NCI-H524 treated with DMSO at 0.1 percent for 48 hours (cell line): Measurements from ENCODE around the gene RAB3GAP2.
A peak's percentile ranks its signal among the peaks of the same experiment; 100 is the strongest.
"Not testable (repeated sequence)": the region's sequence is repeated elsewhere in the genome, so short reads cannot be mapped to it uniquely, and the experiment has no call there.

Experiments
- DNase-seq: peaks from one replicate; lab custom pipeline; 2025; lab: John Stamatoyannopoulos, UW

RAB3GAP2 gene

GRCh38 chr1:220195701-220196100 lies 76.6 kb downstream of the RAB3GAP2 start:
- DNase-seq = no peak

GRCh38 chr1:220189750-220190347 lies 82.4 kb downstream of the RAB3GAP2 start:
- DNase-seq = peak; percentile 12

- DNase-seq = no peak
Observed at GRCh38 chr1:220188538-220188937, 83.7 kb downstream of the RAB3GAP2 start.

GRCh38 chr1:220186752-220187151 lies 85.5 kb downstream of the RAB3GAP2 start:
- no peak for DNase-seq

GRCh38 chr1:220184506-220184905 lies 87.7 kb downstream of the RAB3GAP2 start:
- DNase-seq = no peak

GRCh38 chr1:220182656-220183055 lies 89.6 kb downstream of the RAB3GAP2 start:
- DNase-seq = no peak

GRCh38 chr1:220182111-220182510 lies 90.1 kb downstream of the RAB3GAP2 start:
- no peak for DNase-seq

DNA sequence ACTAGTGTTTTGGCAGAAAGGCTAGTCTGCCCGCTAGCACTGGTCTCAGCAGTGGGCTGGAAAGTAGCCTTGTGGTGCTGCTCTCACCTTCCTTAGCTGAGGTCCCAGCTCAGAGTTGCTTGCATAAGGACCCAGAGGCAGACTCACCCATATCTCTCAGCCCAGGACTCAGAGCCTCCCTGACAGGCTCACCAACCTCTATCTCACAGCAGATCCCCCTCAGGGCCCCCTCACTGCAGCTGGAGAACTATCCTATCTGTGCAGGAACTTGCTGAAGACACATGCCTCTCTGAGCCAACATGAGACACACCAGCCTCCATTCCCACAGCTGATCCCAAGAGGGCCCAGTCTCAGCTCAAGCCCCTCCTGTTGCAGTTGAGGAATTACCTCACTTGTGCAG lies 95.7 kb downstream of the RAB3GAP2 start:
- no peak for DNase-seq

GRCh38 chr1:220170836-220171526 lies 101.3 kb downstream of the RAB3GAP2 start:
- no peak for DNase-seq

DNA sequence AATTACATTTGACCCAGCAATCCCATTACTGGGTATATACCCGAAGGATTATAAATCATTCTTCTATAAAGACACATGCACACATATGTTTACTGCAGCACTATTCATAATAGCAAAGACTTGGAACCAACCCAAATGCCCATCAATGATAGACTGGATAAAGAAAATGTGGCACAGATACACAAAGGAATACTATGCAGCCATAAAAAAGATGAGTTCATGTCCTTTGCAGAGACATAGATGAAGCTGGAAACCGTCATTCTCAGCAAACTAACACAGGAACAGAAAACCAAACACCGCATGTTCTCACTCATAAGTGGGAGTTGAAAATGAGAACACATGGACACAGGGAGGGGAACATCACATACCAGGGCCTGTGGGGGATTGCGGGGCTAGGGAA lies 102.4 kb downstream of the RAB3GAP2 start:
- DNase-seq = not testable (repeated sequence)

DNA sequence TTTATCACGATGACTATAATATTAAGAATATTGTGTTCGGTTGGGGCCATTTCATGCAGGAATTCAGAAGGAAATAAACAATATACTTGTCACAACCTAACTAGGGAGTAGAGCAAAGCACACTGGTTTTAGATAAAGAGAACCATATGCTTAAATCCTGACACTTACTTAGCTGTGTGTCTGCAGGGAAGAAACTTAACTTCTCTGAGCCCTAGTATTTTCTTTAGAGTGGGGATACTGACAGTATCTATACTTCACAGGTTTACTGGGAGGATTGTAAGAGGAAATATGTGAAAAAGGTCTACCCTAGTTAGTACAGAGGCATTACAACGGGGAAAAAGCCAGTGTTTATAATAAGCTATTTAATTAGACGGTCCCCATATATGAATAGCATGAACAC lies 105.4 kb downstream of the RAB3GAP2 start:
- no peak for DNase-seq

DNA sequence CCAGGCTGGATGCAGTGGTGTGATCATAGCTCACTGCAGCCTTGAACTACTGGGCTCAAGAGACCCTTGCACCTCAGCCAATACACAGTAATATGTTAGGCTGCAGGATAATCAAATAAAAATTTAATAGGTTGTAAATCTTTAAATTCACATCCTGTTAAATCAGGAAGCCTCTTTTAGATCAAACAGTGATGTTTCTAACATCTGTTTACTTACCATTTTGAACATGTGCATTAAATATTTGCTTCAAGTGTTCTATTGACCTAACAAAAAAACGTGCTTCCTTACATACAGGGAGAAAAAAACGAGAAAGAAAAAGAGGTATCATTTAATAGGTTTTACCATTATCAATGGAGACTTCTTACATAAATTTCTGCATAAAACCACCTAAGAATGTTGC lies 107.7 kb downstream of the RAB3GAP2 start:
- no peak for DNase-seq

DNA sequence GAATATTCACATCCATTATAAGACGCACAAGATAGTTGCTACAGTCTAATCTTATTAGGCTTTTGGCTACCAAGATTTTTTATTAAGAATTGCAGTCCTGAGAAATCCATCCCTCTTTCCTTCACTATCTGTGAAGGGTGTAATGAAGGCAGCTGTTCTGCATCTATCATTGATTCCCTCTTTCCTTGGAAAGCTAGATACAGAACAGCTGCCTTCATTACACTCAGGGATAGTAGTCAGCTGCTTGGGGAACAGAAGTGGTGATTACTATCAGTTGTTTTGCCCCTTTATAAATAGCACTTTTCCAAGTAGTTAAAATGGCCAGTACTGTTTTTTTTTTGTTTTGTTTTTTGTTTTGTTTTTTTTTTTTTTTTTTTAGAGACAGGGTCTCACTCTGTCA lies 108.1 kb downstream of the RAB3GAP2 start:
- DNase-seq = no peak

- no peak for DNase-seq
Observed at GRCh38 chr1:220160027-220160426, 112.2 kb downstream of the RAB3GAP2 start.

- no peak for DNase-seq
Observed at GRCh38 chr1:220159041-220159440, 113.2 kb downstream of the RAB3GAP2 start.

DNA sequence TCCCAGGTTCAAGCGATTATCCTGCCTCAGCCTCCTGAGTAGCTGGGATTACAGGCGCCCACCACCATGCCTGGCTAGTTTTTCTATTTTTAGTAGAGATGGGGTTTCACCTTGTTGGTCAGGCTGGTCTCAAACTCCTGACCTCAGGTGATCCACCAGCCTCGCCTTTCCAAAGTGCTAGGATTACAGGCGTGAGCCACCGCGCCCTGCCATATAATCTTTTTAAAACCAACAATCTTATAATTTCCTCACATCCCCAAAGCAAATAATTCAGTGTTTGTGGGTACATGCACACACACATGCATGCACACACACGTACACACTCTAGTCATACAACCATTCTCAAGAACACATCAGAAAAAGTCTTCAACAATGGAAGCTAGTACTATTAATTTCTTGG lies 113.7 kb downstream of the RAB3GAP2 start:
- DNase-seq = not testable (repeated sequence)

- DNase-seq = no peak
Observed at GRCh38 chr1:220157738-220158137, 114.5 kb downstream of the RAB3GAP2 start.

- no peak for DNase-seq
Observed at GRCh38 chr1:220156620-220157146, 115.6 kb downstream of the RAB3GAP2 start.

GRCh38 chr1:220153147-220153546 lies 119.1 kb downstream of the RAB3GAP2 start:
- DNase-seq = no peak

DNA sequence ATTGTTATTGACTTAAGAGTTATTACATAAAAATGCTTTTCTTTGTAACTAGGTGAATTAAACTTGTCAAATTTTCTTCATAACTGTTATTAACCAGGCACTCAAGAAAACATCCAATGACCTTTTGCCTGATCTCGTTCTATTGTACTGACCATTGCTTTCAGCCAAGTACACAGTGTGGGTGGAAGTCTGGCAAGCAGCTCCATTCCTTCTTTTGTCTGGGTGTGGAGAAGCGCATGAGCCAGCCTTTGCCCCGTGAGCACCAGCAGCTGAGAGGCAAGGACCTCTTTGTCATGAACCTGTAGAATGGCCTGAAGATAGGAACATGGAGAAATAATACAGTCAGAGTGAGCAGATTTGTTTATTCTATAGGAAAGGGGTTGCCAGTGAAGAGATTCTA lies 120.8 kb downstream of the RAB3GAP2 start:
- DNase-seq = no peak

DNA sequence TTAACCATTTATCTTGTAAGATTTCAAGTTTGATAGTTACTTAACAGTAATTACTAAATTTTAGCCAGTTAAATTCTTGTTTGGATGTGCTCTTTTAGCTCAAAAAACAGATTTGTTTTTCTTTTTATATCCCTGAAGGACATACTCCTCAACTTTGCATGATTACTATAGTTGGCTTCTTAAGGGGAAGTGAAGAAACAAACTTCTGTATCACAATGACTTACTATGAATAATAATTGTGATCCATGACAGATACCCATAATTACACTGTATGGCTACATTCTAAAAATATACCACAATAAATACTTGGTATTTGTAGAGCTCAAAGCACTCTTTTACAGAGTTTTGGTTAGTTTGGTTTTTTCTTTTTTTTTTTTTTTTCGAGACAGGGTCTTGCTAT lies 122.5 kb downstream of the RAB3GAP2 start:
- DNase-seq = no peak

DNA sequence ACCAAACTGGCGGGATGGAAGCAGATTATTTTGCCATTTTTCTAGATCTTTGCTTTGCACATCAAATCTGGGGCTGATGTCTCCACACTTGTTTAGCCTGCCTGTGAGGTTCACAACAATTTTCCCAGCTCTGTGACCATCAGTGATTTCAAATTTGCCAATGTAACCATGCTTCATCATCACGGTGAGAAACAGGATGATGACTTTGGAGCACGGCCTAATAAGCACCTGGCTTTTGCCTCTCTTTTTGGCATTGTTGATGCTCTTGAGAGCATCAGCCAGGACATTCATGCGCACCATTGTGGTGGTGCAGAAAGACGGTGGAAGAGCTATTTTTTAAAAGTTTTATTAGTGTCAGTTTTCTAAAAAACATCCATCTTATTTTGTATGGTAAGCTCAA lies 128.2 kb downstream of the RAB3GAP2 start:
- DNase-seq = no peak

DNA sequence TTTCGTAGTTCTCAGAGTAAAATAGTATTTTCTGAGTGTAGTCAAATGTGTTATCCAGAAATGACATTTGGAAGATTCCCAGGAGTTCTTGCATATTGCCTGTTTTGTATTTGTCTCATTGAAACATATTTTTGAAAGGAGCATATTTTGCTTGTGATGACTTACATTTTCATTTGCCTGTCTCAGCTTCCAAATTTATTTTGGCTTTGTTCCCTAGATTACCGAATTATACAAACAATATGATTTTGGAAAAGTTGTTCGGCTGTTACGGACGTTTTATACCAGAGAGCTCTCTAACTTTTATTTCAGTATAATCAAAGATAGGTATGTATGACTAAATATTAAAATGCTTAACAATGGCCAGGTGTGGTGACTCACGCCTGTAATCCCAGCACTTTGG lies 132.3 kb downstream of the RAB3GAP2 start:
- no peak for DNase-seq
